Stimulated activated CD8-positive, alpha-beta memory T cell treated with anti-CD3 and anti-CD28 coated beads, Interleukin-12 subunit alpha, Interleukin-12 subunit beta, amount 100 ng/mL, for 1 hour (primary cell): Measurements from ENCODE around the gene SCMH1.

ENCODE experiments used
- DNase-seq: peaks from one replicate; pipeline ENCODE4 v3.0.0-alpha.2; 2020; ENCODE audit warnings: low read depth

Gene SCMH1

DNA sequence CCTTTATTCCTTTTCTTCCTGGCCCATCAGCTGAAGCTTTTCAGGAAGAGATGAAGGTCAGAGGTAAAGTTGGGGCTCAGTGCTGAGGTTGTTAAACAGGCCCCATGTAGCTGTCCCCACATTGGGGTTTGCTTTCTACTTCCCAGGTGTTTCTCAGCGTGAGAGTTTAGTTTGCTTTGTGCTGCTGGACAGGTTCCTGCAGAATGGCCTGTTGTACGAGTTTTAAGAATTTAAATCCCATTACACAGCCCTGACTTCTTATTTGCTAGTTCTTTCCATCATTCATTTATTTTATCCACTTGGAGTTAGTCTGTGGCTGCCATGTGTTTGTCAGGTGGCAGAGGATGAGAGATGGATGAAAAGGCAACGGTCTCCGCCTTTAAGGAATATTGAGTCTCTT is 243.4 kb downstream of the SCMH1 start:
- DNase-seq, result no peak

DNA sequence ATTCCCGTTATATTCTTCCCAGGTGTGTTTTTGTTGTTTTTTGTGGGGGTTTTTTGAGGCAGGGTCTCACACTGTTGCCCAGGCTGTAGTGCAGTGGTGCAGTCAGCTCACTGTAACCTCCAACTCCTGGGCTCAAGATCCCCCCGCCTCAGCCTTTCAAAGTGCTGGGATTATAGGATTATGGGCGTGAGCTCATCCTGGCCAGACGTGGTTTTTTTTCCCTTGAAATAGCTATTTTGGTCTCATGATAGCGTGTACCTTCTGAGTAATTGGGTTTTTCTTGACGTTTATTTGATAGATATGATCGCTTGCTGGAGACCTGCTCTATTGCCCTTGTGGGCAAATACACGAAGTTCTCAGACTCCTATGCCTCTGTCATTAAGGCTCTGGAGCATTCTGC is 245.0 kb downstream of the SCMH1 start:
- DNase-seq, result no peak

DNA sequence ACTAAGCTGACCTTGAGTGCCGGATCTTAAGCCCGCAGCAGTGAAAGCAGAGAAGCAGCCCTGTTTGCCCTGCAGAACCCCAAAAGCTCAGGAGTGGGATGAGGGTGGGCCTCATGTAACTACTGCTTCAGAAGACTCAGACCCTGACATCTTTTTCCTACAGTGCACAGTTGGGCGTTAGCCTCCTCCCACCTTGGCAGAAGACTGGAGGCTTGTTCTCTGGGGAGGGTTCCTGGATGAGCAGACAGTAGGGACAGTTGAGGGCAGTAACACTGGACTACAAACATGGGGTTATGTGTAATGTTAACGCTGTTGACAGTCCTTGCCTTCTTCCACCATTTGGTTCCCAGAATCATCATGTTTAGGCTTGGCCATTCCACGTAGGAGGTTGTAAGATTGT is 253.0 kb downstream of the SCMH1 start:
- DNase-seq, result no peak

DNA sequence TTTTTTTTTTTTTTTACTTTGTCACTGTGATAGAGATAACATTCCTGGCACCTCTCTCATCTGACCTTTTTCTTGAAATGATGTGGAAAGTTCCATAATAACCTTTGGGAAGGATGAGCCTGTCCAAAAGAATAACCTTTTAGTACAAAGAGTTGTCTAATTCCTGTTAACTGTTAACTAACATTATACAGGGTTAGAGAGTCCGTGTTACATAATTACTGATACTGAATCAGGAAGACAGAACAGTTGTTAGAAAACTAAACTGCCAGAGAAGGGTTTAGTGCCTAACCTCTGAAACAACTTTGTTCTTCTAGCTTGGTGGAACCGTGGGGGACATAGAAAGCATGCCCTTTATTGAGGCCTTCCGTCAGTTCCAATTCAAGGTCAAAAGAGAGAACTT is 253.8 kb downstream of the SCMH1 start:
- DNase-seq, result no peak

GRCh38 chr1:40987439-40988276 is 254.4 kb downstream of the SCMH1 start:
- no peak for DNase-seq

- no peak for DNase-seq
These were observed 255.2 kb downstream of the SCMH1 start for GRCh38 chr1:40986956-40987355.

DNA sequence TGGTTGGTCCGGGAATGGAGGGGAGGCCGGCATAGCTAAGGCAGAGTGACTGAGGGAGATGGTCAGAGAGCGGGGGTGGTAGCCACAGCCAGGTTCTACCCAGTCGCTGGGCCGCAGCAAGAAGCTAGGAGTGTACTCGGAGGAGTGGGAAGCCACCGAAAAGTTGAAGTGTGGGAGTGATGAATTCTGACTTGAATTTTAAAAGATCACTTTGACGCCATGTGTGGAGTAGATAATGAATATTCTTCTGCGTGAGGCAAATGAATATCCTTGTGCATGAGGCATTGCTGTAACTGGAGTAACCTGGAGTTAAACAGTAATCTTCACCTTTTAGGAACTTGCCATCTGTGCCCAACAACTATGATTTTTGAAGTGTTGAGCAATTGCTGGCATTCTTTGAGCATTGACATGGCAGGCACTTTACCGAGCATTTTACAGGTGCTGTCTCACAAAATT is 255.8 kb downstream of the SCMH1 start:
- DNase-seq, result no peak

- no peak for DNase-seq
These were observed 256.2 kb downstream of the SCMH1 start for GRCh38 chr1:40985875-40986274.

GRCh38 chr1:40985161-40985560 is 256.9 kb downstream of the SCMH1 start:
- no peak for DNase-seq

DNA sequence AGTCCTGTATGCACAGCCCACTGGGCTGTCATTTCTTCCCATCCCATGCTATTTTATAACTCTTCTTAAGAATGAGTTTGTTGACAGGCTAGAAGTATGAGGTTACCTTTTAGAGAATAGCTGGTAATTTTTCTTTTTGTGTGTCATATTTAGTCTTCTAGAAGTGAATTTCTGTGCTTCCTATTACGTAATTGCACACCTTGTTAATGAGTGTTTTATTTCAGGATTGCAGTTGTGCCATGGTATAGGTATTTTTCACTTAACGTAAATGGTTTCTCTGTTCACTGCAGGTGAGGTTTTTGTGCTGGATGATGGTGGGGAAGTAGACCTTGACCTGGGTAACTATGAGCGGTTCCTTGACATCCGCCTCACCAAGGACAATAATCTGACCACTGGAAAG is 257.6 kb downstream of the SCMH1 start:
- DNase-seq, result no peak

- no peak for DNase-seq
These were observed 258.0 kb downstream of the SCMH1 start for GRCh38 chr1:40984066-40984465.

GRCh38 chr1:40983286-40983685 is 258.8 kb downstream of the SCMH1 start:
- no peak for DNase-seq

DNA sequence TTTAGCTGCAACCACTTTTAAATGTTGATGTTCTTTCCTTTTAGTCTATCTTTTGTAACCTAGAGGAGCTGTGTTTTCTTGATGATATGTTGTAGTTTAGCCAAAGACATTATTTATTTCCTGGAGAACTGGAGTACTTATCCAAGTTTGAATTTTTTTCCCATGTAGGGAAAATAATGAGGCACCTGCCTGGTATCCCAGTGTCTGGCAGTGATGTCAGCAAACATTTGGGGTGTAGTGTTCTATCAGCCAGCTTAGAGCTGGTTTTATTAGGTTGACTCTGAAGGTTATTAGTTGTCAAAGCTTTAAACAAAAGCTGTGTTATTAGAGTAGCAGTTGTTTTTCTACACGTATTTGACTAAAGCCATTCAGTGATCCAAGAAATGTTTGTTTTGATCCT is 259.4 kb downstream of the SCMH1 start:
- DNase-seq, result no peak

- no peak for DNase-seq
These were observed 260.2 kb downstream of the SCMH1 start for GRCh38 chr1:40981691-40982448.

GRCh38 chr1:40980453-40981121 is 261.5 kb downstream of the SCMH1 start:
- DNase-seq, result peak; percentile 20

GRCh38 chr1:40980068-40980452 is 262.0 kb downstream of the SCMH1 start:
- no peak for DNase-seq

DNA sequence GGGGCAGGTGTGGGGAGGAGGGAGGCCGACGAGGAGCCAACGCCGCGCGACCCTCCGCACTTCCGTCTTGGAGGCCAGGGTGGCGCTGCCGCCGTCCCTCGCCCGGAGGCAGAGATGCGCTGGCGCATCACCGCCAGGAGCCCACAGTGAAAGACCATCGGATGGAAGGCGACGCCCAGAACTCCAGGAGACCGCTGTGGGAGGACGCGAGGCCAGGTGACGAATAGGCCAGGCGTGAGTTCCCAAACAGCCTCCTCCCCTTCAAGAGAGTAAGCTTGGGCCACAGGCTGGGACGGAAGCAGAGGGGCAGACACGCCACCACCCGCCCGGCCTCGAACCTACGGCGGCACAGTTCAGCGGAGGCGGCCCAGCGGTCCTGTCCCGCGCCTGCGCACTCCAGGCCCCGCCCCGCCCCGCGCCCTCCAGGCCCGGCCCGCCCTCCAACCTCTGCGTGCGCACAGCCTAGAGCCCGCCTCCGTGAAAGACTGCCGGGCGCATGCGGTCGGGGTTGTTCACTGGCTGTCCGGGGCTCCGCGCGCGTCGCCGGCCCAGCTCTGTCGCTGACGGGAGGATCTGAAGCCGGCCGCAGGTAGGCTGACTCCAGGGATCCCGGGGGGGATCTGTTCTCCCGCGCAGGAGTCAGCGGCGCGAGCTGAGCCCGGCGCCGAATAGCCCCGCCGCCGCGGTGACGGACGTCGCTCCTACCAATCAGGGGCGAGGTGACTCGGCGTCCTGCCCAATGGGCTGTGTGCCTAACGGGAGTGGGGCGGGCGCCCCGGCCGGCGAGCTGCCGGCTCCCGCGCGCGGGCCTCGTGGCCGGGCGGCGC is 262.7 kb downstream of the SCMH1 start, which contains the start of gene CTPS1:
CTPS1 (plus strand) TSS at position 456 of the 827 bp plus-strand sequence. CDS start 3,595 bp downstream, outside the sequence.
- DNase-seq, result peak; percentile 91

DNA sequence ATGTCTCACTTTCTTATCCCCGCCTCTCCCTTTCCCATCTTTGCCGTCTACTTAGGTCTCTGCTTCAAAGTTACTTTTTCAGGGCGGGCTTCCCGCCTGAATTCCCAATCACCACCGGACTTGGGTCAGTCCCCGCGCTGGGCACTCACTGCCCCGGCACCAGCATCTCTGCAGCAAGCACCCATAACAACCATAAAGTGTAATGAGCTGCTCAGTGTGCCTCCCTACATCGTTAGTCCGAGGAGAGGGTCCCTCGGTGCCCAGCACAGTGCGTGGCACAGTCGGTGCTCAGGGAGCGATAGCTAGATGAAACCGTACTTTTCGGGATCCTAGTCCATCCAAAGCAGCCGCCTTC is 263.2 kb downstream of the SCMH1 start:
- no peak for DNase-seq

GRCh38 chr1:40977716-40978115 is 264.4 kb downstream of the SCMH1 start:
- DNase-seq, result no peak
